Aorta (tissue), 5 donors: ENCODE results near the gene EIF3L. TPM values are rescaled to one million over a fixed set of nuclear protein-coding genes. Genes with fewer than 3 reads are reported as not detected.

Source experiments
- ATAC-seq: fragments of 200-7000 bp; cut with Tn5 transposase; one replicate; pipeline ENCODE4 v1.9.1; 2022; ENCODE audit warnings: moderate library complexity; ENCODE audit not compliant: low FRiP score
- DNase-seq, 2 donors: peaks; one replicate each; pipeline ENCODE4 v3.0.0-alpha.2; 2020
- H3K27ac ChIP-seq, 2 donors: one replicate each; pipeline ENCODE4 v1.5.1; 2013; ENCODE audit warnings: low read length in 2 of 2, mild to moderate bottlenecking in 2 of 2, moderate library complexity in 2 of 2, control low read depth in 1 of 2, inconsistent platforms in 1 of 2, low read depth in 1 of 2
- H3K27me3 ChIP-seq, 2 donors: one replicate each; pipeline ENCODE4 v1.6.1; 2013; ENCODE audit warnings: control low read depth in 1 of 2, low read length in 1 of 2, mild to moderate bottlenecking in 1 of 2, moderate library complexity in 1 of 2; ENCODE audit not compliant: insufficient read depth in 2 of 2, control insufficient read depth in 1 of 2
- H3K36me3 ChIP-seq, 2 donors: one replicate each; pipeline ENCODE4 v1.6.1; 2013; ENCODE audit warnings: control low read depth in 1 of 2, low read length in 1 of 2, mild to moderate bottlenecking in 1 of 2; ENCODE audit not compliant: insufficient read depth in 2 of 2, control insufficient read depth in 1 of 2
- H3K4me1 ChIP-seq, 2 donors: one replicate each; pipeline ENCODE4 v1.6.1; 2013; ENCODE audit warnings: low read length in 2 of 2, control low read depth in 1 of 2, mild to moderate bottlenecking in 1 of 2, moderate library complexity in 1 of 2; ENCODE audit not compliant: insufficient read depth in 2 of 2, control insufficient read depth in 1 of 2
- H3K4me3 ChIP-seq, 2 donors: one replicate each; pipeline ENCODE4 v1.5.1; 2013; ENCODE audit warnings: low read length in 2 of 2, control low read depth in 1 of 2, mild to moderate bottlenecking in 1 of 2
- H3K9me3 ChIP-seq: one replicate; pipeline ENCODE4 v1.6.1; 2013; ENCODE audit warnings: mild to moderate bottlenecking, low read length; ENCODE audit not compliant: control insufficient read depth
- WGBS, 2 donors: extraction: QIAGEN DNeasy Blood & Tissue Kit; methylation state at CpG; one replicate each; pipeline ENCODE4 v1.1.7; 2013; 5-methylcytosine and 5-hydroxymethylcytosine counted together
- intact Hi-C, 2 donors: fragments of 100-400 bp; cut with DNase I; formaldehyde crosslinking; loops; one replicate each; pipeline versions ENCODE4 v1.14.2 to v1.15.0; 2022
- polyA plus RNA-seq, 2 donors: library from polyadenylated mRNA; stranded (reverse); fragments of 200-250 nt; gene quantifications; one replicate each; pipeline ENCODE4 v1.2.3, GENCODE V29; 2013
- total RNA-seq, 2 donors: library from RNA; stranded (reverse); fragmentation: NEBNext Ultra II Directional; extraction: Animal tissue kit (Norgen Biotek cat#: 25700); gene quantifications; one replicate each; pipeline ENCODE4 v1.2.1, GENCODE V29; 2021
- donor health status: healthy with polysubstance abuse.
- donor health status: Bipolar disorder and iron deficiency.
- donor health status: DM: no; HTN: no; CAD: no.
- donor health status: DM: no; HTN: no; CAD: no.
- donor health status: DM: yes; HTN: yes; CAD: no.

EIF3L gene
- total and polyA plus RNA-seq, 4 donors = 276 to 366 (median 331) TPM

DNA sequence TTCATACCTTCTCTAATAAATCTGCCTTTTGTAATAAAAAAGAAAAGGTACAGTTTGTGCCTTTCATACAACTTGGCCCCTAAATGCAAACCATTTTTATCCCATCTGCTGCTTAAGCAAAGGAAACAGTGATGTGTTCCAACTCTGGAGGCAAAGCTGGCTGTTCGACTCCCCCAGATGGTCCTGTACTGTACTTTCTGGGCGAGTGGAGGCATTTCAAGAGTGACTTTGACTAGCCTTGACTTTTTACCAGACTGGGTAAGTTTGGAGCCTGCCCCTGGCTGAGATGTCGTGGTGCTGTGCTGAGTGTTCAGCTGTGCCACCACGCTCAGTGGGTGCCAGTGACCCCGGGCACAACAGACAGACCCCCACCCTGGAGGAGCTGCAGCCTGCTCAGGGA, 67.1 kb downstream of the EIF3L start:
- intact Hi-C loops = no loop called here
- DNase-seq = no peak

DNA sequence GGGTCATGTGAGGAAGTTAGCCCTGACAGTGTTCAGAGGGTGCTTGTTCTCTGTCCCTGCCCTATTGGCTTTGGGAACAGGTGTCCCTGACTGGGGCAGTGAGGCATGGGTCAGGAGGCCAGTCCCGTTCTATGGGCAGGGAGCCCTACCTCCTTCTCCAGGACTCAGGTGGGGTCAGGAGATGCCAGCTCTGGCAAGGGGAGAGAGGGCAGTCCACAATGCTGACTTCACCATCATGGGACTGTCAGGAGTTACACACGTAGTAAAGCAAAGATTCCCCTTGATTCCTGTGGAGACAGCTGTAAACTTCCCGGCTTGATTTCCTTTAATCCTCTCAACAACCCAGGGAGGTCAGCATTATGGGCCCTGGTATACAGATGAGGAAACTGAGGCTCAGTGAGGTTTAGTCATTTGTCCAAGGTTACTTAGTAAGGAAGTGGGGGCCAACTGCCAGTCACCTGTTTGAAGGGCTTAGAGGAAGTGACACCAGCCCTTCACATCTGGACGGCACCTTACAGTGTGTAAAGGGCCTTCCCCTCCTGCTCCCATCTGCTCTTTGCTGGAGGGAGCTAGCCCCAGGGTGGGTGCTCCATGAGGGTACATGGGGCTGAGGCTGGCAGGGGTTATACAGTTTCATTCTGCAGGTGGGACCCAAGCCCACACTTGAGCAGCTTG, 68.8 kb downstream of the EIF3L start:
- DNase-seq (no peak), ATAC-seq (no peak)
- WGBS, 2 donors = 92 to 94% methylated on average over 4 of the region's 4 CpGs
- Histone ChIP-seq H3K27ac (no peak overlapping the region), H3K4me3 (no peak overlapping the region), H3K27me3 (no peaks in the 10 kb centered on the region), H3K9me3 (no peaks in the 10 kb centered on the region), H3K4me1 (no peaks in the 10 kb centered on the region), H3K36me3 (peaks cover 0 to 13% of the 10 kb centered on the region in 2 donors)
- intact Hi-C loops = no loop called here

More for the DNA sequence above, 67.1 kb downstream of the EIF3L start:
- H3K4me3 ChIP-seq = no peak overlapping the region
- no peaks in the 10 kb centered on the region for H3K27me3 ChIP-seq
- peaks cover 0 to 9% of the 10 kb centered on the region in 2 donors for H3K36me3 ChIP-seq
- no peak for ATAC-seq
- H3K4me1 ChIP-seq = no peaks in the 10 kb centered on the region
- whole genome bisulfite sequencing, 2 donors = 87% methylated on average over 5 of the region's 5 CpGs
- no peaks in the 10 kb centered on the region for H3K9me3 ChIP-seq
- H3K27ac ChIP-seq = no peak overlapping the region

DNA sequence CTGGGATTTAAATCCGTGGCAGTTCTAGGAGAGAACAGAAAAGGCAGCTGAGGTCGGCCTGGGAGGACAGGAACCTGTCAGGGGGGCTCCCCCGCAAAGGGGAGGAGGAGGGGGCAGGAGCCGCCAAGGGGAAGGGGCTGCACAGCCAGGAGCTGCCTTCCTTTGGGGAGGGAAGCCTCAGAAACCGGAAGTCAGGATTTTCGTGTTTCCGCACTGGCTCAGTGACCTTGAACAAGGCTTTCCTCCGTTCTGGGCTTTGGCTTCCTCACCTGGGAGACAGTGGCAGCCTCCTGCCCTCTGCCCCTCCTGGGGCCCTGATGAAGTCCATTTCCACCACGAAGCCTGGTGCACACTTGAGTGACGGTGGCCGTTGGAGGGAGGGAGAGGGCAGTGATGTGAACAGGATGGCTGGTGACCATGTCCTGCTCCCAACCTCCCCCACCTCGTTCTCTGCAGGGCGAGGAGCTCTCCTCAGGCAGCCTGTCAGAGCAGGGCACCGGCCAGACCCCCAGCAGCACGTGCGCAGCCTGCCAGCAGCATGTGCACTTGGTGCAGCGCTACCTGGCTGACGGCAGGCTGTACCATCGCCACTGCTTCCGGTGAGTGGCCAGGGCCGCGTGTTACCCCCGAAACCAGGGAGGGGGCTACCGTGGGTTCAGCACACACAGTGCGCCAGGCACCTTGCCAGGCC, 69.5 kb downstream of the EIF3L start:
- H3K27ac ChIP-seq = no peak overlapping the region
- intact Hi-C loops = no loop called here
- WGBS, 2 donors = 89 to 94% methylated on average over 24 to 25 of the region's 25 CpGs
- ATAC-seq (no peak), DNase-seq (no peak)
- peaks cover 0 to 13% of the 10 kb centered on the region in 2 donors for H3K36me3 ChIP-seq
- H3K9me3 ChIP-seq = no peaks in the 10 kb centered on the region
- no peaks in the 10 kb centered on the region for H3K4me1 ChIP-seq
- no peaks in the 10 kb centered on the region for H3K27me3 ChIP-seq
- no peak overlapping the region for H3K4me3 ChIP-seq

DNA sequence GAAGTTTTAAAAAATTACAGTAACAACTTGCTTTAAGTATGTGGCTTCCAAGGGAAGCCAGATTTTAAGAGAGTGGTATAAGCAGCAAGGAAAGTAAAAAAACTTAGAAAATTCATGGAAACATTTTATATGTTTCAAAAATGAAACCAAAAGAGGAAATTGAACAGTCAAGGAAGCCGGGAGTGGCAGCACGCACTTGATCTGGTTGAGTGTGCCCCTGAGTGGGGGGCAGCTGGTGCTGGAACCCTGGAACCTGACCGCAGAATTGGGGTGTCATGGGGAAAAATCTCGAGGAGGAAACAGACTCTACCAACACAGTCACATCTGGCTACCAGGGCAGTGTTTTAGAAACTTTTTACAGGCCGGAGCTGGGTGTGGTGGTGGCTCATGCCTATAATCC, 70.9 kb downstream of the EIF3L start:
- Histone ChIP-seq H3K9me3 (no peaks in the 10 kb centered on the region), H3K4me1 (no peaks in the 10 kb centered on the region), H3K4me3 (no peak overlapping the region), H3K36me3 (peaks cover 0 to 15% of the 10 kb centered on the region in 2 donors), H3K27ac (no peak overlapping the region), H3K27me3 (no peaks in the 10 kb centered on the region)
- DNase-seq (no peak), ATAC-seq (no peak)
- intact Hi-C loops = no loop called here
- WGBS, 2 donors = 86 to 92% methylated on average over 5 of the region's 5 CpGs

DNA sequence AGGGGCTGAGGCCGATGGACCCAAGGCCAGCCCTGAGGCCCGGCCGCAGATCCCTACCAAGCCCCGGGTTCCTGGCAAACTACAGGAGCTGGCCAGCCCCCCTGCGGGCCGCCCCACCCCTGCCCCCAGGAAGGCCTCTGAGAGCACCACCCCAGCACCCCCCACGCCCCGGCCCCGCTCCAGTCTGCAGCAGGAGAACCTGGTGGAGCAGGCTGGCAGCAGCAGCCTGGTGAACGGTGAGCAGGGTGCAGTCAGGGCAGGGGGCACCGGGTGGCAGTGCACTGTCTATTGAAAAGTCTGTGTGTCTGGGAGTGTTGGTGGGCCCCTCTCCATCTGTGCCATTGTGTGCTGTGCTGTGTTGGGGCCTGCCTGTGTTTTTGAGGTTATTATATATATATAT, 73.0 kb downstream of the EIF3L start:
- Histone ChIP-seq H3K4me3 (no peak overlapping the region), H3K36me3 (peaks cover 0 to 17% of the 10 kb centered on the region in 2 donors), H3K4me1 (no peaks in the 10 kb centered on the region), H3K9me3 (no peaks in the 10 kb centered on the region), H3K27ac (no peak overlapping the region), H3K27me3 (no peaks in the 10 kb centered on the region)
- intact Hi-C loops = no loop called here
- no peak for ATAC-seq
- no peak for DNase-seq
- WGBS, 2 donors = 91 to 93% methylated on average over 11 of the region's 11 CpGs

DNA sequence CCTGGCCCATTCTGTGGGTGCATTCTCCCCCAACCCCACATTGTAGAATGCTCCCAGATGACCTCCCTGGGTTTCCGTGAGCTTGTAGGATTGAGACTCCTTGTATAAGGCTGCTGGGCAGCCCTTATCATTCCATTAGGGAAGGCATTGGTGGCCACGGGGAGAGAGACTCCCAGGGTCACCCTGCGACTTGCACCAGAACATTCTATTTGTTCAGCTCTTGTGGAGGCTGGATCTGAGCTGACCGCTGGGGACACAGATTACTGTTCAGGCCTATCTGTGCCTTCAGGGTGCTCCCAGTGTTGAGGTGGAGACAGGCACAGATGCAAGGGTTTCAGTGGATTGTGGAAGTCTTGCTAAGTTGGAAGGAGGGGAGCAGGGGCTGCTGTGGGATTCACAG, 74.7 kb downstream of the EIF3L start:
- 89 to 90% methylated on average over 4 of the region's 4 CpGs for WGBS, 2 donors
- intact Hi-C loops = no loop called here
- DNase-seq (no peak), ATAC-seq (no peak)
- no peak overlapping the region for H3K27ac ChIP-seq
- no peaks in the 10 kb centered on the region for H3K27me3 ChIP-seq
- no peaks in the 10 kb centered on the region for H3K9me3 ChIP-seq
- peaks cover 0 to 13% of the 10 kb centered on the region in 2 donors for H3K36me3 ChIP-seq
- no peaks in the 10 kb centered on the region for H3K4me1 ChIP-seq
- no peak overlapping the region for H3K4me3 ChIP-seq

DNA sequence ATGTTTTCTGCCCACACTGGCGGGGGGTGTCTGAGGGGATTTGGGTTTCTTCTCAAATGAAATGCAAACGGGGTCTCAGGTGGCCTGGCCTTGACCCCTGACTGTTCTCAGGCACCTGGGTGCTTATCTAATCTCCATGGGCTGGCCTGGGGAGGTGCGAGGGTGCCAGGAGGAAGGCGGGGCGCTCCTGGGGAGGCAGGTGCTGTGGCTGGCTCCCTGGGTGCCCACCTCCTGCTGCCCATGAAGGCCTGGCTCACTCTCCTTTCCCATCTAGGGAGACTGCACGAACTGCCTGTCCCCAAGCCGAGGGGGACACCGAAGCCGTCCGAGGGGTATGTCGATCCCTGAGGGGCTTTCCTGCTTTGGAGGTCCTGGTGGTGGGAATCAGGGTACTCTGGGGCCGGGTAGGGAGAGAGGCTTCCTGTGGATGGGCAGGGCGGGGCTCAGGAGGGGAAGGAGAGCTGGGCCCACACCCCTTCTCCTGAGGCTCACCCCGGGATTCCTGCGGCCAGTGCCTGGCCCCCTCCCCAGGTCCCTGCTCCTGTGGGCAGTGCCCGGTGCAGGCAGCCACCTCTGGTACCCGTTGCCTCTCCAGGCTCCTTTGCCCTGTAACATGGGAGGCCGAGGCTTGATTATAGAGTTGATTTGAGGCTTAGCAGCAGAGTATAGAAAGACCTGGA, 75.3 kb downstream of the EIF3L start:
- no peak overlapping the region for H3K27ac ChIP-seq
- DNase-seq = no peak
- no peaks in the 10 kb centered on the region for H3K9me3 ChIP-seq
- H3K27me3 ChIP-seq = no peaks in the 10 kb centered on the region
- no peak overlapping the region for H3K4me3 ChIP-seq
- ATAC-seq = no peak
- WGBS, 2 donors = 90 to 92% methylated on average over 18 of the region's 18 CpGs
- H3K4me1 ChIP-seq = no peaks in the 10 kb centered on the region
- H3K36me3 ChIP-seq = peaks cover 0 to 12% of the 10 kb centered on the region in 2 donors
- intact Hi-C loops = no loop called here

DNA sequence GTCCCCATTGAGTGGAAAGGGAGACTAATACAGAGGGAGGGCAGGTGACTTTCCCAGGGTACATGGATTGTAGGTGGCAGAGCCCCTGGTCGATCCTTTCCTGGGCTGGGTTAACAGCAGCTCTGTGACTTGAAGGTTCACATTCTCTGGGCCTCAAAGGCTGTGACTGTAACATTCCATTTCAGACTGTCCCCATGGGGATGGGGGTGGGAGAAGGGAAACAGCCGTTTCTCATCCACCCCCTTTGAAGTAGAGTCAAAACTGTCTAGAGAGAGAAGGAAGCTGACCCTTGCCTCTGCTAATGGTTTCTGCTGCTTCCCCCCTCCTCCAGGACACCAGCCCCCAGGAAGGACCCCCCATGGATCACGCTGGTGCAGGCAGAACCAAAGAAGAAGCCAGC, 76.1 kb downstream of the EIF3L start:
- 43 to 62% methylated on average over 3 of the region's 3 CpGs for WGBS, 2 donors
- Histone ChIP-seq H3K36me3 (peaks cover 0 to 12% of the 10 kb centered on the region in 2 donors), H3K27ac (no peak overlapping the region), H3K4me1 (no peaks in the 10 kb centered on the region), H3K27me3 (no peaks in the 10 kb centered on the region), H3K4me3 (no peak overlapping the region), H3K9me3 (no peaks in the 10 kb centered on the region)
- no peak for DNase-seq
- no peak for ATAC-seq
- intact Hi-C loops = no loop called here
